ENCODE results near the gene TTLL9.

DNA sequence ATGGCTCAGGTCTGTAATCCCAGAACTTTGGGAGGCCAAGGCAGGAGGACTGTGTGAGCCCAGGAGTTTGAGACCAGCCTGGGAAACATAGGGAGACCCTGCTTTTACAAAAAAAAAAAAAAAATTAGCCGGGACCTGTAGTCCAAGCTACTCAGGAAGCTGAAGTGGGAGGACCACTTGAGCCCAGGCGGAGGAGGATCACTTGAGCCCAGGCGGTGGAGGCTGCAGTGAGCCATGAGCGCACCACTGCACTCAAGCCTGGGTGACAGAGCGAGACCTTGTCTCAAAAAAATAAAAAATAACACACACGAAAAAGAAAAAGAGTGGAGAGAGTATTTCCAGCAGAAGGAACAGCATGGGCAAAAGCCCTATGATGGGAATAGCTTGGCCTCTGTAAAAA is 2.0 kb downstream of the TTLL9 start:
- TF ChIP-seq, protein P1, sequence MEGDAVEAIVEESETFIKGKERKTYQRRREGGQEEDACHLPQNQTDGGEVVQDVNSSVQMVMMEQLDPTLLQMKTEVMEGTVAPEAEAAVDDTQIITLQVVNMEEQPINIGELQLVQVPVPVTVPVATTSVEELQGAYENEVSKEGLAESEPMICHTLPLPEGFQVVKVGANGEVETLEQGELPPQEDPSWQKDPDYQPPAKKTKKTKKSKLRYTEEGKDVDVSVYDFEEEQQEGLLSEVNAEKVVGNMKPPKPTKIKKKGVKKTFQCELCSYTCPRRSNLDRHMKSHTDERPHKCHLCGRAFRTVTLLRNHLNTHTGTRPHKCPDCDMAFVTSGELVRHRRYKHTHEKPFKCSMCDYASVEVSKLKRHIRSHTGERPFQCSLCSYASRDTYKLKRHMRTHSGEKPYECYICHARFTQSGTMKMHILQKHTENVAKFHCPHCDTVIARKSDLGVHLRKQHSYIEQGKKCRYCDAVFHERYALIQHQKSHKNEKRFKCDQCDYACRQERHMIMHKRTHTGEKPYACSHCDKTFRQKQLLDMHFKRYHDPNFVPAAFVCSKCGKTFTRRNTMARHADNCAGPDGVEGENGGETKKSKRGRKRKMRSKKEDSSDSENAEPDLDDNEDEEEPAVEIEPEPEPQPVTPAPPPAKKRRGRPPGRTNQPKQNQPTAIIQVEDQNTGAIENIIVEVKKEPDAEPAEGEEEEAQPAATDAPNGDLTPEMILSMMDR (IDR thresholded peaks at IDR 0.05; ENCODE audit: low read depth, low read length), result no peak
- TF ChIP-seq MYC (IDR thresholded peaks at IDR 0.05; ENCODE audit: low read depth, low read length), result no peak
- TF ChIP-seq POLR2A (IDR thresholded peaks at IDR 0.05; ENCODE audit: extremely low read depth, insufficient read length), result no peak
- TF ChIP-seq MAX (IDR thresholded peaks at IDR 0.05; ENCODE audit: low read depth, low read length), result no peak

Data from NB4 (cell line).